HEK293 (cell line): ENCODE measurements around the gene GMEB1.
A peak's percentile ranks its signal among the peaks of the same experiment; 100 is the strongest.
"Not testable (repeated sequence)": the region's sequence is repeated elsewhere in the genome, so short reads cannot be mapped to it uniquely, and the experiment has no call there.

Source experiments
- CTCF ChIA-PET: fragments of 350-600 bp; formaldehyde crosslinking; extraction: SDS; loops from one replicate; lab custom pipeline; 2021; ENCODE audit warnings: antibody characterized with exemption; lab: Yijun Ruan, JAX
- POLR2A ChIA-PET: fragments of 300-600 bp; formaldehyde crosslinking; extraction: SDS; loops from one replicate; lab custom pipeline; 2020; ENCODE audit warnings: antibody characterized with exemption, inconsistent platforms; lab: Yijun Ruan, JAX
- H3K27ac ChIP-seq: fragments of 200-500 bp; sonication (Bioruptor generic); 2 replicates; pipeline ENCODE4 v1.5.1; 2014; ENCODE audit warnings: low read depth, low read length, control low read depth, inconsistent platforms; ENCODE audit errors: extremely low read depth
- H3K36me3 ChIP-seq, 2 experiments: fragments of 200-500 bp in 1 of 2; sonication (Bioruptor generic) in 1 of 2; 1 replicate in 1 of 2; 2 replicates in 1 of 2; pipeline ENCODE4 v1.5.1; 2014 to 2017; ENCODE audit warnings: inconsistent platforms in 2 of 2, low read length in 2 of 2; ENCODE audit not compliant: control insufficient read depth in 2 of 2, insufficient read depth in 1 of 2
- H3K4me1 ChIP-seq: fragments of 200-500 bp; sonication (Bioruptor generic); 2 replicates; pipeline ENCODE4 v1.5.1; 2014; ENCODE audit warnings: mild to moderate bottlenecking, low read length, inconsistent platforms; ENCODE audit not compliant: control insufficient read depth, insufficient read depth
- H3K4me3 ChIP-seq: 2 replicates; pipeline ENCODE4 v1.5.1; 2011; ENCODE audit warnings: low read depth, mild to moderate bottlenecking, control low read depth, low read length, moderate library complexity
- H3K9me3 ChIP-seq: fragments of 200-500 bp; sonication (Bioruptor generic); 2 replicates; pipeline ENCODE4 v1.5.1; 2014; ENCODE audit warnings: low read depth, low read length, inconsistent platforms; ENCODE audit not compliant: control insufficient read depth, insufficient read depth
- GLIS1 ChIP-seq: fragments of 450-650 bp; formaldehyde crosslinking; IDR thresholded peaks from 2 replicates; pipeline ENCODE4 v1.5.1; 2016; ENCODE audit warnings: missing biosample characterization, missing genetic modification characterization
- SP2 ChIP-seq: fragments of 450-650 bp; formaldehyde crosslinking; IDR thresholded peaks from 2 replicates; pipeline ENCODE4 v1.5.1; 2016; ENCODE audit warnings: missing biosample characterization, missing genetic modification characterization
- ZBTB26 ChIP-seq: fragments of 450-650 bp; formaldehyde crosslinking; optimal IDR thresholded peaks from 2 replicates; pipeline ENCODE3; 2016; ENCODE audit warnings: missing biosample characterization, mild to moderate bottlenecking, missing genetic modification characterization
- ZIC2 ChIP-seq: fragments of 450-650 bp; formaldehyde crosslinking; IDR thresholded peaks from 2 replicates; pipeline ENCODE4 v1.5.1; 2016; ENCODE audit warnings: missing biosample characterization, missing genetic modification characterization
- ZNF112 ChIP-seq: fragments of 450-650 bp; formaldehyde crosslinking; IDR thresholded peaks from 2 replicates; pipeline ENCODE4 v1.5.0; 2017; ENCODE audit warnings: missing biosample characterization, missing genetic modification characterization
- ZNF24 ChIP-seq: fragments of 450-650 bp; formaldehyde crosslinking; IDR thresholded peaks from 2 replicates; pipeline ENCODE4 v1.5.1; 2016; ENCODE audit warnings: missing biosample characterization, missing genetic modification characterization
- ZNF423 ChIP-seq: fragments of 450-650 bp; formaldehyde crosslinking; IDR thresholded peaks from 2 replicates; pipeline ENCODE4 v1.5.1; 2016; ENCODE audit warnings: missing biosample characterization, missing genetic modification characterization
- ZNF426 ChIP-seq: fragments of 450-650 bp; formaldehyde crosslinking; IDR thresholded peaks from 2 replicates; pipeline ENCODE4 v1.5.1; 2017; ENCODE audit warnings: missing biosample characterization, missing genetic modification characterization, mild to moderate bottlenecking, inconsistent platforms, moderate library complexity
- ZNF560 ChIP-seq: fragments of 450-650 bp; formaldehyde crosslinking; IDR thresholded peaks from 2 replicates; pipeline ENCODE4 v1.5.1; 2017; ENCODE audit warnings: missing biosample characterization, missing genetic modification characterization, borderline replicate concordance
- ZNF621 ChIP-seq: fragments of 450-650 bp; formaldehyde crosslinking; IDR thresholded peaks from 2 replicates; pipeline ENCODE4 v1.5.1; 2017; ENCODE audit warnings: missing biosample characterization, missing genetic modification characterization
- ZNF654 ChIP-seq: fragments of 450-650 bp; formaldehyde crosslinking; IDR thresholded peaks from 2 replicates; pipeline ENCODE4 v1.5.1; 2016; ENCODE audit warnings: low read depth, missing biosample characterization, missing genetic modification characterization
- ZNF660 ChIP-seq: fragments of 450-650 bp; IDR thresholded peaks from 2 replicates; pipeline ENCODE4 v1.5.1; 2018; ENCODE audit warnings: missing biosample characterization, mild to moderate bottlenecking, missing genetic modification characterization
- ZNF664 ChIP-seq: fragments of 450-650 bp; formaldehyde crosslinking; IDR thresholded peaks from 2 replicates; pipeline ENCODE4 v1.5.1; 2016; ENCODE audit warnings: missing biosample characterization, missing genetic modification characterization
- ZNF677 ChIP-seq: fragments of 450-650 bp; IDR thresholded peaks from 2 replicates; pipeline ENCODE4 v1.5.0; 2018; ENCODE audit warnings: missing biosample characterization, mild to moderate bottlenecking, missing genetic modification characterization, moderate library complexity
- ZNF704 ChIP-seq: fragments of 450-650 bp; formaldehyde crosslinking; IDR thresholded peaks from 2 replicates; pipeline ENCODE4 v1.5.1; 2016; ENCODE audit warnings: missing biosample characterization, missing genetic modification characterization
- ZNF76 ChIP-seq: fragments of 450-650 bp; formaldehyde crosslinking; IDR thresholded peaks from 2 replicates; pipeline ENCODE4; 2016; ENCODE audit warnings: low read depth, missing biosample characterization, missing genetic modification characterization, borderline replicate concordance
- ZNF768 ChIP-seq: fragments of 450-650 bp; formaldehyde crosslinking; IDR thresholded peaks from 2 replicates; pipeline ENCODE4 v1.5.1; 2018; ENCODE audit warnings: missing biosample characterization, mild to moderate bottlenecking, missing genetic modification characterization
- ZNF830 ChIP-seq: fragments of 450-650 bp; IDR thresholded peaks from 2 replicates; pipeline ENCODE4 v1.5.0; 2018; ENCODE audit warnings: missing biosample characterization, missing genetic modification characterization, low read depth, mild to moderate bottlenecking, moderate library complexity
- ZSCAN5A ChIP-seq: fragments of 450-650 bp; formaldehyde crosslinking; IDR thresholded peaks from 2 replicates; pipeline ENCODE4 v1.5.1; 2016; ENCODE audit warnings: missing biosample characterization, missing genetic modification characterization
- ZXDB ChIP-seq: fragments of 450-650 bp; formaldehyde crosslinking; IDR thresholded peaks from 2 replicates; pipeline ENCODE4 v1.5.1; 2016; ENCODE audit warnings: missing biosample characterization, missing genetic modification characterization
- TF ChIP-seq, protein P1 (sequence below): fragments of 450-650 bp; formaldehyde crosslinking; IDR thresholded peaks from 2 replicates; pipeline ENCODE4 v1.5.1; 2016; ENCODE audit warnings: missing biosample characterization, missing genetic modification characterization

Gene GMEB1

GRCh38 chr1:28642847-28643635 lies 25.5 kb upstream of the GMEB1 start, which contains the start of gene TAF12 (continued):
- TF ChIP-seq ZNF830 (tag by site-specific recombination) (no peak), ZNF660 (tag by site-specific recombination) (peak; percentile 69), ZNF423 (0 out of 2 replicates have a peak, but pooled peaks have one; percentile 30), ZNF560 (tag by site-specific recombination) (no peak), ZBTB26 (tag by site-specific recombination) (peak; percentile 94), ZNF76 (tag by site-specific recombination) (peak; percentile 90), ZNF24 (tag by site-specific recombination) (peak; percentile 70), ZNF112 (no peak), ZNF621 (no peak), ZNF768 (tag by site-specific recombination) (no peak), ZXDB (peak; percentile 82), ZNF704 (tag by site-specific recombination) (no peak), ZNF426 (tag by site-specific recombination) (no peak), SP2 (tag by site-specific recombination) (peak; percentile 89), ZSCAN5A (tag by site-specific recombination) (peak; percentile 95), ZIC2 (tag by site-specific recombination) (0 out of 2 replicates have a peak, but pooled peaks have one; percentile 36), ZNF664 (tag by site-specific recombination) (no peak)
- TF ChIP-seq, protein P1, sequence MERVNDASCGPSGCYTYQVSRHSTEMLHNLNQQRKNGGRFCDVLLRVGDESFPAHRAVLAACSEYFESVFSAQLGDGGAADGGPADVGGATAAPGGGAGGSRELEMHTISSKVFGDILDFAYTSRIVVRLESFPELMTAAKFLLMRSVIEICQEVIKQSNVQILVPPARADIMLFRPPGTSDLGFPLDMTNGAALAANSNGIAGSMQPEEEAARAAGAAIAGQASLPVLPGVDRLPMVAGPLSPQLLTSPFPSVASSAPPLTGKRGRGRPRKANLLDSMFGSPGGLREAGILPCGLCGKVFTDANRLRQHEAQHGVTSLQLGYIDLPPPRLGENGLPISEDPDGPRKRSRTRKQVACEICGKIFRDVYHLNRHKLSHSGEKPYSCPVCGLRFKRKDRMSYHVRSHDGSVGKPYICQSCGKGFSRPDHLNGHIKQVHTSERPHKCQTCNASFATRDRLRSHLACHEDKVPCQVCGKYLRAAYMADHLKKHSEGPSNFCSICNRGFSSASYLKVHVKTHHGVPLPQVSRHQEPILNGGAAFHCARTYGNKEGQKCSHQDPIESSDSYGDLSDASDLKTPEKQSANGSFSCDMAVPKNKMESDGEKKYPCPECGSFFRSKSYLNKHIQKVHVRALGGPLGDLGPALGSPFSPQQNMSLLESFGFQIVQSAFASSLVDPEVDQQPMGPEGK (tag by site-specific recombination) = peak; percentile 81

DNA sequence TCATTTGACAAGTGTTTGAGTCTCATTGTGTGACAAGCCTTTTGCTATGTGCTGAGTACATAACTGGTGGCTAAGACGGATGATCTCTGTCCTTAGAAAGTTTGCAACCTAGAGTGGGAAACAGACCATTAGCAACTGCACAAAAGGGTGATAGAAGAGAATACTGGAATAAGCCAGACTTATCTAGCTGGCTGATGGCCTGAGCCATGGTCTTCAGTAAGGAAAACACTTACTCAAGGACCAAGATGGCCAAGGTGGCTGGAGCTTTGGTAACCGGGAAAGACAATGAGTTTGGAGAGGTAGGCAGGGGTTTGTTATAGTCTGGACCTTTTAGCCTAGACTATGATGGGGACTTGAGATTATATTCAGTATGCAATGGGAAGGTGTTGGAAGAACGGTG lies 24.1 kb upstream of the GMEB1 start:
- ChIA-PET POLR2A (interaction anchor here (1.5 to 3.1 kb wide), 5 partner anchors 24 to 872 kb away, joined by 3 to 44 read pairs (median 12); partner anchors contain the start of genes GMEB1, STX12 and YTHDF2), CTCF (interaction anchor here (0.6 to 2.1 kb wide), 4 partner anchors 92 to 1854 kb away, joined by 3 to 10 read pairs (median 4); partner anchors contain the start of gene YTHDF2)
- Histone ChIP-seq H3K4me3 (no peak overlapping the region), H3K4me1 (no peaks in the 10 kb centered on the region; the same call in 1 of the 2 replicates), H3K9me3 (no peaks in the 10 kb centered on the region), H3K36me3 (no peaks in the 10 kb centered on the region), H3K27ac (no peak overlapping the region)
- no peak for TF ChIP-seq ZNF677 (tag by site-specific recombination)
- no peak for TF ChIP-seq GLIS1
- TF ChIP-seq ZNF654 (tag by site-specific recombination) = no peak

GRCh38 chr1:28645406-28645805 lies 23.2 kb upstream of the GMEB1 start:
- H3K36me3 ChIP-seq, H3K4me1 ChIP-seq, CTCF ChIA-PET, H3K4me3 ChIP-seq, H3K27ac ChIP-seq, H3K9me3 ChIP-seq: not testable (repeated sequence)
- POLR2A ChIA-PET = interaction anchor here (1.5 kb wide), 1 partner anchor 232 kb away, joined by 3 read pairs; no protein-coding TSS in a partner anchor
